Measurements from ENCODE around the gene PHACTR1.

PHACTR1 gene

DNA sequence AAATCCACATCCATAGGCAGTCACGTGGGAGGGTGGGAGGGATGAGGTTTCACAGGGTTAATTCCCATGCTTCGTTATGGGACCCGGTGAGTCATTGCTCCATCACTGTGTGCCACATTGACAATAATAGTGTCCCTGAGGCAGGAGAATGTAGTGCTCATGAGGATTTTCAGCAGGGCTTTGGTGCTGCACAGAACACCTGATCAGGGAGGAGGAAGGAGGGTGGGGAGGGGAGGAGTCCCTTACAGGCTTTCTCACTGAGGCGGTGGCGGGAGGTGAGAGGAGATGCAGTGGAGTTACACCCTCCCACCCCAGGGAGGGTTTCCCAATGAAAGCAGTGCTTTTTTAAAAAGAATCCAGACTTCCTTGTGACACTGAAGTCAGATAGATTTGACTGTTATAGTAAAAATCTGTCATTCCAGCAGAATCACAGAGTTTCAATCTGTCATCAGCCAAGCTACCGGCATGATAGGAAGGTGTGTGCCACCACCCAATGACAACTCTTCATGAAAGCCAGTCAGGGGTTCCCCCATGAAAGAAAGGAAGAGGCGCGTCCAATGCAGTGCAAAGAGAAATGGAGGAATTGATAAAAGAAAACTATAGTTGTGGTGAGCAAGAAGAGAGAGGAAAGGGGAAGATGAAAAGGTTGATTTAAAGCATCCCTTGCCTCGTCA, 467.0 kb downstream of the PHACTR1 start:
- TF ChIP-seq, protein P1, sequence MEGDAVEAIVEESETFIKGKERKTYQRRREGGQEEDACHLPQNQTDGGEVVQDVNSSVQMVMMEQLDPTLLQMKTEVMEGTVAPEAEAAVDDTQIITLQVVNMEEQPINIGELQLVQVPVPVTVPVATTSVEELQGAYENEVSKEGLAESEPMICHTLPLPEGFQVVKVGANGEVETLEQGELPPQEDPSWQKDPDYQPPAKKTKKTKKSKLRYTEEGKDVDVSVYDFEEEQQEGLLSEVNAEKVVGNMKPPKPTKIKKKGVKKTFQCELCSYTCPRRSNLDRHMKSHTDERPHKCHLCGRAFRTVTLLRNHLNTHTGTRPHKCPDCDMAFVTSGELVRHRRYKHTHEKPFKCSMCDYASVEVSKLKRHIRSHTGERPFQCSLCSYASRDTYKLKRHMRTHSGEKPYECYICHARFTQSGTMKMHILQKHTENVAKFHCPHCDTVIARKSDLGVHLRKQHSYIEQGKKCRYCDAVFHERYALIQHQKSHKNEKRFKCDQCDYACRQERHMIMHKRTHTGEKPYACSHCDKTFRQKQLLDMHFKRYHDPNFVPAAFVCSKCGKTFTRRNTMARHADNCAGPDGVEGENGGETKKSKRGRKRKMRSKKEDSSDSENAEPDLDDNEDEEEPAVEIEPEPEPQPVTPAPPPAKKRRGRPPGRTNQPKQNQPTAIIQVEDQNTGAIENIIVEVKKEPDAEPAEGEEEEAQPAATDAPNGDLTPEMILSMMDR (IDR thresholded peaks at IDR 0.05; ENCODE audit: insufficient read depth, low read depth, low read length, missing control alignments): no peak
- DNase-seq (ENCODE audit: low read depth): no peak

DNA sequence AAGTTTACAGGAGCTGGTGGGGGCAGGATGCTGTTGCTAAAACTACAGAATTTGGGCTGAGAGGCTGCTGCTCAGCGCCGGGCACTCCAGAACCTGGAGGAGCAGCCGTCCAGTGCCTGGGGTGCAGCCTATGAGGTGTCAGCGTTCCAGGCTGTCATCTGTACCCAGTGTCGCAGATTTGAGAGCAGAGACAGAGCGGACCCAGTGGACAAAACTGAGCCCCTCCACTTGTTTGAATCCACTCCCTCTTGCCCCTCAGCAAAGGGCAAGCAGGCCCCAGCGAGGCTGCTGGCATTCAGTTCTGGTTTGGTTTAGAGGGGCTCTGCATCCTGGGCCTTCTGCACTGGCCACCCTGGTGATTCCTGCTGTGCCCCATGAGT, 467.5 kb downstream of the PHACTR1 start:
- TF ChIP-seq, protein P1 (IDR thresholded peaks at IDR 0.05; ENCODE audit: insufficient read depth, low read depth, low read length, missing control alignments): no peak
- no peak for DNase-seq (ENCODE audit: low read depth)
- no peak overlapping the region for H3K4me3 ChIP-seq (ENCODE audit: low read depth, low read length)

More for the DNA sequence above, 467.0 kb downstream of the PHACTR1 start:
- no peak overlapping the region for H3K4me3 ChIP-seq (ENCODE audit: low read depth, low read length)

DNA sequence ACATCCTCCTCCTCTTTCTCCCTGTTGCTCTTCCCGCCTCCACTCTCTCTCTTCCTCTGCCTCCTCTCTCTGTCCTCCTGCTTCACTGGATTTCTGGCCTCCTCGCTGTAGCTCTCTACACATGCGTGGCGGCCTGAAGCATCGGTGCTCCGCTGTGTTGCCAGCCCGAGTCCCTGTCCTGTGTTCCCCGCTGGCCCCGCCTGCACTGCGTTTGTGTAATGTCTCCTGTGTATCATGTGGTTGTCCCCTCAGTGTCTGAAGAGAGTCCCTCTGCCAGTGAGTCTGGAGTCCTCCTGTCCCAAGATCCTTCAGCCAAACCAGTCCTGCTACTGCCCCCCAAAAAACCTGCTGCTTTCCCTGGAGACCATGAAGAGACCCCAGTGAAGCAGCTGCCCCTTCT, 468.0 kb downstream of the PHACTR1 start:
- DNase-seq (ENCODE audit: low read depth): no peak
- no peak overlapping the region for H3K4me3 ChIP-seq (ENCODE audit: low read depth, low read length)
- TF ChIP-seq, protein P1 (IDR thresholded peaks at IDR 0.05; ENCODE audit: insufficient read depth, low read depth, low read length, missing control alignments): no peak

DNA sequence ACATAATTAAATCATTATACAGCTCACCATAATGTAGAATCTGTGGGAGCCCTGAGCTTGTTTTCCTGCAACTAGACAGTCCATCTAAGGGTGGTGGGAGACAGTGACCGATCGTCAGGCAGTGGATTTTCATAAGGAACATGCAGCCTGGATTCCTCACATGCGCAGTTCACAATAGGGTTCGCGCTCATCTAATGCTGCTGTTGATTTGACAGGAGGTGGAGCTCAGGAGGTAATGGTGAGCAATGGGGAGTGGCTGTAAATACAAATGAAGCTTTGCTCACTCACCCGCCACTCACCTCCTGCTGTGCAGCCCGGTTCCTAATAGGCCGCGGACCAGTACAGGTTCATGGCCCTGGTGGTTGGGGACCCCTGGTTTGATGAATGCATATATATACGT, 470.3 kb downstream of the PHACTR1 start:
- no peak for DNase-seq (ENCODE audit: low read depth)
- TF ChIP-seq, protein P1 (IDR thresholded peaks at IDR 0.05; ENCODE audit: insufficient read depth, low read depth, low read length, missing control alignments): no peak
- no peak overlapping the region for H3K4me3 ChIP-seq (ENCODE audit: low read depth, low read length)

DNA sequence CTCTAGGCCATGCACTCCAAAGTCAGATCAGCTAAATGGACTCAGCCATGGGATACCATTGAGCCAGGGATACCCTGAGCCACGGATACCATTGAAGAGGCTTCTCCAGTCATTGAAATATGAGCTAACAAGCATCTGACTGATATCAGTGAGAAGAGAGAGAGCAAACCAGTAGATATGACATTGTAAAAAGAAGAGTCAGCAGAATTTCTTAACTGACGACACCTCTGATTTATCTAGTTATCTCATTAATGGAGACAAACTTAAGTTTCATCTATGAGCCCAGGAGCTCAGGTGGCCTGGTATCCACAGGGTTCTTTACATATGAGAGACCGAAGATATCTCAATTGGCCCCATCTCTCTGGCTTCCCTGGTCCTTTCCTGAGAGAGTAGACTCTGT, 471.1 kb downstream of the PHACTR1 start:
- TF ChIP-seq, protein P1 (IDR thresholded peaks at IDR 0.05; ENCODE audit: insufficient read depth, low read depth, low read length, missing control alignments): no peak
- no peak for DNase-seq (ENCODE audit: low read depth)
- no peak overlapping the region for H3K4me3 ChIP-seq (ENCODE audit: low read depth, low read length)

DNA sequence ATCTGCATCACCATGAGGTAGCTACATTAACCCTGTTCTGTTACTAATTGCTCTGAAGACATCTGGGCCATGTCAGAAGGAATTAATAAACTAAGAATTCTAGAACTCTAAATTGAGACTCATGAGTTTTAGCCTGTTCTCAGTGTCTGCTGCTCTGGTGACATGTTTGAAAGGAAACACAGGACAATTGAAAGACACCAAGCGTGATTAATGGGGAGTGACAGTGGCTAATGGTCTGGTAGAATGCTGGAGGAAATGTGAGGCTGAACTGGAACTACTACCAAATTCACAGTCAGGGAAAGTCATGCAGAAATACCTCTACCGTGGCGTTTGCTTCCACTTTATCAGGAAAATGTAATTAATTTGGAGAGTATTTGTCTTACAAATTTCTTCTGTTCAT, 471.7 kb downstream of the PHACTR1 start:
- TF ChIP-seq, protein P1 (IDR thresholded peaks at IDR 0.05; ENCODE audit: insufficient read depth, low read depth, low read length, missing control alignments): no peak
- H3K4me3 ChIP-seq (ENCODE audit: low read depth, low read length): no peak overlapping the region
- no peak for DNase-seq (ENCODE audit: low read depth)

DNA sequence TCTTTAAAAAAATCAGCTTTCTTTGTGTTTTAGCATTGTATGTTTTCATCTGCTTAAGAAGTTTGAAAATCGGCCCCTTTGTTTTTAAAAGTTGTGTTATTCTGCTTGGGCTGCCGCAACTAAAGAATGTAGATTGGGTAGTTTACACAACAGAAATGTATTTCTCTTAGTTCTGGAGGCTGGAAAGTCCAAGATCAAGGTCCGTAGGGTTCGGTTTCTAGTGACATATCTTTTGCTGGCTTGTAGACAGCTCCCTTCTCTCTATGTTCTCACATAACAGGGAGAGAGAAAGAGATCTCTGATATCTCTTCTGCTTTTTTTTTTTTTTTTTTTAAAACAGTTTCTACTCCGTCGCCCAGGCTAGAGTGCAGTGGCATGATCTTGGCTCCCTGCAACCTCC, 473.1 kb downstream of the PHACTR1 start:
- TF ChIP-seq, protein P1 (IDR thresholded peaks at IDR 0.05; ENCODE audit: insufficient read depth, low read depth, low read length, missing control alignments): no peak
- DNase-seq (ENCODE audit: low read depth): no peak
- no peak overlapping the region for H3K4me3 ChIP-seq (ENCODE audit: low read depth, low read length)

Measured in GM12865 (cell line).